GM23338 (cell line): ENCODE data around the gene FNDC3B.

Experiments used
- CREB1 ChIP-seq: fragments of 250-450 bp; sonication (Bioruptor Pico); IDR thresholded peaks from 2 replicates; pipeline ENCODE4 v1.5.0; 2020; ENCODE audit warnings: low read depth, mild to moderate bottlenecking, moderate library complexity
- CTCF ChIP-seq, 2 experiments: fragments of 200-600 bp in 1 of 2; sonication (generic) in 1 of 2; conservative IDR thresholded peaks; 2 replicates each; pipeline versions ENCODE4 v1.5.1 to v1.6.1; 2016 to 2017; ENCODE audit warnings: antibody characterized with exemption in 2 of 2, low read depth in 2 of 2, mild to moderate bottlenecking in 2 of 2, moderate library complexity in 1 of 2
- EZH2 ChIP-seq: fragments of 200-600 bp; sonication (generic); IDR thresholded peaks from one replicate; pipeline ENCODE4 v1.8.0; 2017; ENCODE audit warnings: antibody characterized with exemption, mild to moderate bottlenecking, low read depth; ENCODE audit not compliant: unreplicated experiment
- TF ChIP-seq, protein P1 (sequence below): fragments of 250-450 bp; sonication (Bioruptor Pico); IDR thresholded peaks from 2 replicates; pipeline ENCODE4 v1.5.0; 2020; ENCODE audit warnings: mild to moderate bottlenecking, moderate library complexity
- TF ChIP-seq, protein P2 (sequence below): IDR thresholded peaks from one replicate; pipeline ENCODE4 v1.6.1; 2018; ENCODE audit warnings: antibody characterized with exemption; ENCODE audit not compliant: unreplicated experiment

DNA sequence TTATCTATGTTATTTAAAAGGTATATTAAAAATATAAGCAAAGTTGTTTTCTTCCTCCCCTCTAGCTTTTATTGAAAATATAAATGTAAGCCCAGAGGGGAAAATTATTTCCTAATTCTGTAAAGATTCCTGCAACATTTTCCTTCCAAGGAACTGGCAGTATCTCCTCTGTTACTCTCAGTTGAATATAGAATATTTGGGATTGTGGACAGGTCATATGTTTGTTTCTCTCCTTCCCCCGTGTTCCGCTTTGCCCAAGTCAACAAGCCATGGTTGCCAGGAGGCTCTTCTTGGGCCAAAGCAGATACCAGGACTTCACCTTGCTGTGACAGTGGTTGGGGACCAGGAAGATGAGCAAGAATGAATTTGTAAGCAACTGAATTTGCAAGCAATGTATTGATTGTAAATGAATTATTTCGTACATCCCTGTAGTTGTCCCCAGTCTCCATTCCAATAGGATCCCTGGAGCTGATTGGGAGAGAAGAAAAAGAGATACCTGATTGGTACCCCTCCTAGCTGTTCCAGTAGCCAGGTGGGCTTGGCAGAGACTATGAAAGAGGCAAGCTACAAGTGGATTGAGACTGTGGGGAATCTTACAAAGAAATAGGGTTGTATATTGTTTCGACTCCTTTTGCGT lies 130.8 kb downstream of the FNDC3B start:
- no peak for TF ChIP-seq CTCF (conservative IDR thresholded peaks at IDR 0.05; ENCODE audit: low read depth in 2 of 2)
- no peak for TF ChIP-seq EZH2
- no peak for TF ChIP-seq CREB1
- TF ChIP-seq, protein P1, sequence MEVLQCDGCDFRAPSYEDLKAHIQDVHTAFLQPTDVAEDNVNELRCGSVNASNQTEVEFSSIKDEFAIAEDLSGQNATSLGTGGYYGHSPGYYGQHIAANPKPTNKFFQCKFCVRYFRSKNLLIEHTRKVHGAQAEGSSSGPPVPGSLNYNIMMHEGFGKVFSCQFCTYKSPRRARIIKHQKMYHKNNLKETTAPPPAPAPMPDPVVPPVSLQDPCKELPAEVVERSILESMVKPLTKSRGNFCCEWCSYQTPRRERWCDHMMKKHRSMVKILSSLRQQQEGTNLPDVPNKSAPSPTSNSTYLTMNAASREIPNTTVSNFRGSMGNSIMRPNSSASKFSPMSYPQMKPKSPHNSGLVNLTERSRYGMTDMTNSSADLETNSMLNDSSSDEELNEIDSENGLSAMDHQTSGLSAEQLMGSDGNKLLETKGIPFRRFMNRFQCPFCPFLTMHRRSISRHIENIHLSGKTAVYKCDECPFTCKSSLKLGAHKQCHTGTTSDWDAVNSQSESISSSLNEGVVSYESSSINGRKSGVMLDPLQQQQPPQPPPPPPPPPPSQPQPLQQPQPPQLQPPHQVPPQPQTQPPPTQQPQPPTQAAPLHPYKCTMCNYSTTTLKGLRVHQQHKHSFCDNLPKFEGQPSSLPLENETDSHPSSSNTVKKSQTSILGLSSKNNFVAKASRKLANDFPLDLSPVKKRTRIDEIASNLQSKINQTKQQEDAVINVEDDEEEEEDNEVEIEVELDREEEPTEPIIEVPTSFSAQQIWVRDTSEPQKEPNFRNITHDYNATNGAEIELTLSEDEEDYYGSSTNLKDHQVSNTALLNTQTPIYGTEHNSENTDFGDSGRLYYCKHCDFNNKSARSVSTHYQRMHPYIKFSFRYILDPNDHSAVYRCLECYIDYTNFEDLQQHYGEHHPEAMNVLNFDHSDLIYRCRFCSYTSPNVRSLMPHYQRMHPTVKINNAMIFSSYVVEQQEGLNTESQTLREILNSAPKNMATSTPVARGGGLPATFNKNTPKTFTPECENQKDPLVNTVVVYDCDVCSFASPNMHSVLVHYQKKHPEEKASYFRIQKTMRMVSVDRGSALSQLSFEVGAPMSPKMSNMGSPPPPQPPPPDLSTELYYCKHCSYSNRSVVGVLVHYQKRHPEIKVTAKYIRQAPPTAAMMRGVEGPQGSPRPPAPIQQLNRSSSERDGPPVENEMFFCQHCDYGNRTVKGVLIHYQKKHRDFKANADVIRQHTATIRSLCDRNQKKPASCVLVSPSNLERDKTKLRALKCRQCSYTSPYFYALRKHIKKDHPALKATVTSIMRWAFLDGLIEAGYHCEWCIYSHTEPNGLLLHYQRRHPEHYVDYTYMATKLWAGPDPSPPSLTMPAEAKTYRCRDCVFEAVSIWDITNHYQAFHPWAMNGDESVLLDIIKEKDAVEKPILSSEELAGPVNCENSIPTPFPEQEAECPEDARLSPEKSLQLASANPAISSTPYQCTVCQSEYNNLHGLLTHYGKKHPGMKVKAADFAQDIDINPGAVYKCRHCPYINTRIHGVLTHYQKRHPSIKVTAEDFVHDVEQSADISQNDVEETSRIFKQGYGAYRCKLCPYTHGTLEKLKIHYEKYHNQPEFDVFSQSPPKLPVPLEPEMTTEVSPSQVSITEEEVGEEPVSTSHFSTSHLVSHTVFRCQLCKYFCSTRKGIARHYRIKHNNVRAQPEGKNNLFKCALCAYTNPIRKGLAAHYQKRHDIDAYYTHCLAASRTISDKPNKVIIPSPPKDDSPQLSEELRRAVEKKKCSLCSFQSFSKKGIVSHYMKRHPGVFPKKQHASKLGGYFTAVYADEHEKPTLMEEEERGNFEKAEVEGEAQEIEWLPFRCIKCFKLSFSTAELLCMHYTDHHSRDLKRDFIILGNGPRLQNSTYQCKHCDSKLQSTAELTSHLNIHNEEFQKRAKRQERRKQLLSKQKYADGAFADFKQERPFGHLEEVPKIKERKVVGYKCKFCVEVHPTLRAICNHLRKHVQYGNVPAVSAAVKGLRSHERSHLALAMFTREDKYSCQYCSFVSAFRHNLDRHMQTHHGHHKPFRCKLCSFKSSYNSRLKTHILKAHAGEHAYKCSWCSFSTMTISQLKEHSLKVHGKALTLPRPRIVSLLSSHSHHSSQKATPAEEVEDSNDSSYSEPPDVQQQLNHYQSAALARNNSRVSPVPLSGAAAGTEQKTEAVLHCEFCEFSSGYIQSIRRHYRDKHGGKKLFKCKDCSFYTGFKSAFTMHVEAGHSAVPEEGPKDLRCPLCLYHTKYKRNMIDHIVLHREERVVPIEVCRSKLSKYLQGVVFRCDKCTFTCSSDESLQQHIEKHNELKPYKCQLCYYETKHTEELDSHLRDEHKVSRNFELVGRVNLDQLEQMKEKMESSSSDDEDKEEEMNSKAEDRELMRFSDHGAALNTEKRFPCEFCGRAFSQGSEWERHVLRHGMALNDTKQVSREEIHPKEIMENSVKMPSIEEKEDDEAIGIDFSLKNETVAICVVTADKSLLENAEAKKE (CRISPR knock-in tag) = no peak
- TF ChIP-seq, protein P2, sequence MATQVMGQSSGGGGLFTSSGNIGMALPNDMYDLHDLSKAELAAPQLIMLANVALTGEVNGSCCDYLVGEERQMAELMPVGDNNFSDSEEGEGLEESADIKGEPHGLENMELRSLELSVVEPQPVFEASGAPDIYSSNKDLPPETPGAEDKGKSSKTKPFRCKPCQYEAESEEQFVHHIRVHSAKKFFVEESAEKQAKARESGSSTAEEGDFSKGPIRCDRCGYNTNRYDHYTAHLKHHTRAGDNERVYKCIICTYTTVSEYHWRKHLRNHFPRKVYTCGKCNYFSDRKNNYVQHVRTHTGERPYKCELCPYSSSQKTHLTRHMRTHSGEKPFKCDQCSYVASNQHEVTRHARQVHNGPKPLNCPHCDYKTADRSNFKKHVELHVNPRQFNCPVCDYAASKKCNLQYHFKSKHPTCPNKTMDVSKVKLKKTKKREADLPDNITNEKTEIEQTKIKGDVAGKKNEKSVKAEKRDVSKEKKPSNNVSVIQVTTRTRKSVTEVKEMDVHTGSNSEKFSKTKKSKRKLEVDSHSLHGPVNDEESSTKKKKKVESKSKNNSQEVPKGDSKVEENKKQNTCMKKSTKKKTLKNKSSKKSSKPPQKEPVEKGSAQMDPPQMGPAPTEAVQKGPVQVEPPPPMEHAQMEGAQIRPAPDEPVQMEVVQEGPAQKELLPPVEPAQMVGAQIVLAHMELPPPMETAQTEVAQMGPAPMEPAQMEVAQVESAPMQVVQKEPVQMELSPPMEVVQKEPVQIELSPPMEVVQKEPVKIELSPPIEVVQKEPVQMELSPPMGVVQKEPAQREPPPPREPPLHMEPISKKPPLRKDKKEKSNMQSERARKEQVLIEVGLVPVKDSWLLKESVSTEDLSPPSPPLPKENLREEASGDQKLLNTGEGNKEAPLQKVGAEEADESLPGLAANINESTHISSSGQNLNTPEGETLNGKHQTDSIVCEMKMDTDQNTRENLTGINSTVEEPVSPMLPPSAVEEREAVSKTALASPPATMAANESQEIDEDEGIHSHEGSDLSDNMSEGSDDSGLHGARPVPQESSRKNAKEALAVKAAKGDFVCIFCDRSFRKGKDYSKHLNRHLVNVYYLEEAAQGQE = no peak
